ENCODE data around the gene ARPC1A.
"Not testable (repeated sequence)": the region's sequence is repeated elsewhere in the genome, so short reads cannot be mapped to it uniquely, and the experiment has no call there.

DNA sequence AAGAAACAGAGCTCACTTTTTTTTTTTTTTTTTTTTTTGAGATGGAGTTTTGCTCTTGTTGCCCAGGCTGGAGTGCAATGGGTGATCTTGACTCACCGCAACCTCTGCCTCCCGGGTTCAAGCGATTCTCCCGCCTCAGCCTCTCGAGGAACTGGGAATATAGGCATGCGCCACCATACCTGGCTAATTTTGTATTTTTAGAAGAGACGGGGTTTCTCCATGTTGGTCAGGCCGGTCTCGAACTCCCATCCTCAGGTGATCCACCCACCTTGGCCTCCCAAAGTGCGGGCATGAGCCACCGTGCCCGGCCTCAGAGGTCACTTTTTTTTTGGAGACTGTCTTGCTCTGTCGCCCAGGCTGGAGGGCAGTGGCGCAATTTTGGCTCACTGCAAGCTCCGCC lies 32.8 kb downstream of the ARPC1A start:
- not testable (repeated sequence) for TF ChIP-seq CTCF (conservative IDR thresholded peaks at IDR 0.05 in 1 of 2, IDR thresholded peaks at IDR 0.05 in 1 of 2; ENCODE audit: low read depth in 1 of 2, low read length in 2 of 2); EZH2 (IDR thresholded peaks at IDR 0.05; ENCODE audit: low read length, missing control alignments)

Data from fibroblast of lung (primary cell).